Lower leg skin (tissue), 4 donors: ENCODE data around the gene PVR. TPM values are rescaled to one million over a fixed set of nuclear protein-coding genes. Genes with fewer than 3 reads are reported as not detected.
"Not testable (repeated sequence)": the region's sequence is repeated elsewhere in the genome, so short reads cannot be mapped to it uniquely, and the experiment has no call there.

Experiments
- DNase-seq, 2 donors: peaks; one replicate each; pipeline ENCODE4 v3.0.0-alpha.2; 2019; ENCODE audit warnings: low spot score in 2 of 2
- H3K4me3 ChIP-seq: fragments of 200-600 bp; sonication (generic); 2 replicates; pipeline ENCODE4 v1.5.1; 2017; ENCODE audit warnings: mild to moderate bottlenecking, low read depth; ENCODE audit not compliant: poor library complexity, severe bottlenecking
- CTCF ChIP-seq, 3 donors: fragments of 450-650 bp; IDR thresholded peaks; one replicate each; pipeline ENCODE4 v1.5.1; 2016; ENCODE audit warnings: antibody characterized with exemption in 3 of 3, mild to moderate bottlenecking in 3 of 3, moderate library complexity in 2 of 3
- POLR2A ChIP-seq, 2 donors: fragments of 450-650 bp; IDR thresholded peaks; one replicate each; pipeline ENCODE4 v1.6.1; 2016 to 2017; ENCODE audit warnings: antibody characterized with exemption in 2 of 2, mild to moderate bottlenecking in 1 of 2, moderate library complexity in 1 of 2
- WGBS, 2 donors: methylation state at CpG; one replicate each; pipeline ENCODE4 v1.1.5; 2018; 5-methylcytosine and 5-hydroxymethylcytosine counted together
- intact Hi-C: fragments of 100-400 bp; cut with DNase I; formaldehyde crosslinking; loops from one replicate; pipeline ENCODE4 v1.15.0; 2023; ENCODE audit warnings: low total_unique reads
- total RNA-seq, 4 donors: library from RNA; depleted of rRNA; stranded (reverse); fragments of >200 nt; gene quantifications; one replicate each; pipeline ENCODE4 v1.1.0, GENCODE V29; 2016

PVR gene
- total RNA-seq, 4 donors from 2014 or later: 9.9 to 14.3 (median 12.1) TPM

- intact Hi-C loops: no loop called here
- 86 to 96% methylated on average over 5 of the region's 5 CpGs for WGBS, 2 donors
- TF ChIP-seq CTCF (IDR thresholded peaks at IDR 0.05) (no peak), POLR2A (IDR thresholded peaks at IDR 0.05) (no peak)
These were observed 23.0 kb upstream of the PVR start for GRCh38 chr19:44620667-44621066.

GRCh38 chr19:44621367-44621766 is 22.3 kb upstream of the PVR start:
- no peak for DNase-seq
- TF ChIP-seq POLR2A (IDR thresholded peaks at IDR 0.05): no peak
- no peak for TF ChIP-seq CTCF (IDR thresholded peaks at IDR 0.05)
- intact Hi-C loops: no loop called here
- WGBS, 2 donors: 82 to 94% methylated on average over 6 of the region's 6 CpGs
- H3K4me3 ChIP-seq: no peak overlapping the region

More at GRCh38 chr19:44620667-44621066, 23.0 kb upstream of the PVR start:
- no peak for DNase-seq
- no peak overlapping the region for H3K4me3 ChIP-seq

GRCh38 chr19:44623080-44623479 is 20.6 kb upstream of the PVR start:
- TF ChIP-seq CTCF (IDR thresholded peaks at IDR 0.05): no peak
- TF ChIP-seq POLR2A (IDR thresholded peaks at IDR 0.05): no peak
- intact Hi-C loops: no loop called here
- no peak overlapping the region for H3K4me3 ChIP-seq
- no peak for DNase-seq
- WGBS, 2 donors: 56 to 57% methylated on average over 5 of the region's 5 CpGs

- H3K4me3 ChIP-seq: no peak overlapping the region
- 91 to 95% methylated on average over 4 of the region's 4 CpGs for WGBS, 2 donors
- no peak for DNase-seq
- TF ChIP-seq POLR2A (IDR thresholded peaks at IDR 0.05) (no peak), CTCF (IDR thresholded peaks at IDR 0.05) (no peak)
- intact Hi-C loops: no loop called here
These were observed 20.1 kb upstream of the PVR start for GRCh38 chr19:44623626-44624025.

GRCh38 chr19:44624840-44625354 is 18.8 kb upstream of the PVR start:
- intact Hi-C loops: no loop called here
- TF ChIP-seq POLR2A (IDR thresholded peaks at IDR 0.05) (no peak), CTCF (IDR thresholded peaks at IDR 0.05) (no peak)
- no peak overlapping the region for H3K4me3 ChIP-seq
- no peak for DNase-seq
- WGBS, 2 donors: 93 to 94% methylated on average over 4 of the region's 4 CpGs

GRCh38 chr19:44625637-44626036 is 18.1 kb upstream of the PVR start:
- WGBS, 2 donors: 90 to 94% methylated on average over 4 of the region's 4 CpGs
- DNase-seq, H3K4me3 ChIP-seq, intact Hi-C loops: not testable (repeated sequence)
